Left cardiac atrium (tissue), 4 donors: Measurements from ENCODE around the gene USP10. TPM values are rescaled to one million over a fixed set of nuclear protein-coding genes. Genes with fewer than 3 reads are reported as not detected.

Source experiments
- ATAC-seq, 2 donors: fragments of 200-7000 bp; cut with Tn5 transposase; one replicate each; pipeline ENCODE4 v1.9.1; 2020; ENCODE audit warnings: mild to moderate bottlenecking in 2 of 2, moderate library complexity in 2 of 2
- DNase-seq: peaks from one replicate; pipeline ENCODE4 v3.0.0-alpha.2; 2020
- intact Hi-C, 2 donors: fragments of 100-400 bp; cut with DNase I; formaldehyde crosslinking; loops; one replicate each; pipeline versions ENCODE4 v1.14.1 to v1.15.1; 2022 to 2023
- total RNA-seq, 2 donors: library from RNA; stranded (reverse); fragmentation: NEBNext Ultra II Directional; extraction: Animal tissue kit (Norgen Biotek cat#: 25700); gene quantifications; one replicate each; pipeline ENCODE4 v1.2.1, GENCODE V29; 2021
- donor health status: DM: no; HTN: yes; CAD: no.
- donor health status: DM: no; HTN: yes; CAD: no; lungs with severe emphysema.
- donor health status: DM: yes; HTN: yes; CAD: no.
- donor health status: Dilated cardiomyopathy.

Gene USP10
- total RNA-seq, 2 donors from 2014 or later: 66.7 to 70.7 TPM

DNA sequence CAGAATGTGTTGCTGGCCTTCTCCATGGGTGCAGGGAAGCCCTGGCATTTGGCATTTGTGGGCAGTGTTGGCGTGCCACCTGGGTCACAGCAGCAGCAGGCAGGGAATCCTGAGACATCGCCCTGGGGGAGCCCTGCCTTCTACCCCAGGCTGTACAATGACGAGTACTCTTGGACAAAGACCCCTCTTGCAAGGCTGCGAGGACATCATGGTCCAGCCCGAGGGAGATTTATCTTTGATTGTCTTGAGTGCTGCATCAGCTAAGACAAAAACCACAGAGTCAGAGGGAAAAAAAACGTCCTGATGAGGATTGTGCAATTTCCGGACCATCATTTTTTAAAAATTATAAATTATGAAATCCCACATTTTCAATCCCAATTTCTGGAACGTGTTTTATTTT, 123.7 kb downstream of the USP10 start:
- ATAC-seq (peak in 1 of 2 donors; percentile 12), DNase-seq (no peak)
- intact Hi-C loops: no loop called here

DNA sequence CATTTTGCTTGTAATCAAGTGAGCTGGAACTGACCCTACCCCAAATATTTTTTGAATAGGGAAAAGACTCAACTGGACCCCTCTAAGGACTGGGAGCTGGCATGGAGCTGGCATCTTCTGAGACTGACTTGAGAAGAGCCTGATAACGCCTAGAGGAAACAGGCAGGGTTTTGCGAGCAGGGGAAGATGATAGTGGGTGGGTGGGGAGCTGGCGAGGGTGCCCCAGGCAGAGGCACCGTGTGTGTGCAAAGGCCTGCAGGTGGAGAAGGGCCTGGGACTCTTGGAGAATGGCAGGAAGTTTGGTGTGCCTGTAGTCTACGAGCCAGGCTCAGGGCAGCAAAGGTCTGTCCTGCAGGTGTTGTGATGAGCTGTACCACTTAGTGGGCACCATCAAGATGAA, 124.1 kb downstream of the USP10 start:
- no peak for DNase-seq
- intact Hi-C loops: no loop called here
- ATAC-seq: no peak

DNA sequence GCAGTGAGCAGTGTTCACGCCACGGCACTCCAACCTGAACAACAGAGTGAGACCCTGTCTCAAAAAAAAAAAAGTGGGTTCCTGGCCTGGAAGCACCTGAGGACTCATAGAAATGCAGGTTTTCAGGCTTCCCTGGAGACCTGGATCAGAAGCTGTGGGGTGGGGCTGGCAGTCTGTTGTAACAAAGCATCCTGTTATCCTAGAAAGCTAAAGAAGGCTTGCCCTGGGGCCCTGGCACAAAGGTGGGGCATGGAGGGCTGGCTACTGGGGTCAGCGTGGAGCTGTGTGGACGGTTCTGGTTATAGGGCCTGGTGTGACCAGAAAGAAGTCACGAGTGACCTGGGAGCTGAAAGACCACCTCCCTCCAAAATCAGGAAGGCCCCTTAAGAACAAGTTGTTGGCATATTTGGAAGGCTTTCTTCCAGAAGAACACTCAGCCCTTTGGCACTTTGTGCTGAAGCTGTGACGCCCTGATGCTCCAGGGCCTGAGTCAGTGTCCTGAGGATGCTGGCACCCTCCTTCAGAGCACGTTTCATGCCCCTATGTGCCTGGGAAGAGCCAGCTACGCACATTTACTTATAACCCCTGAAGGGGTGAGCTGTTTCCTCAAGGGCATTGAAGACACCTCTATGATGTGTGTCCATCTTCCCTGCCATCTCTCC, 126.2 kb downstream of the USP10 start:
- no peak for DNase-seq
- peak in 1 of 2 donors; percentile 1 for ATAC-seq

DNA sequence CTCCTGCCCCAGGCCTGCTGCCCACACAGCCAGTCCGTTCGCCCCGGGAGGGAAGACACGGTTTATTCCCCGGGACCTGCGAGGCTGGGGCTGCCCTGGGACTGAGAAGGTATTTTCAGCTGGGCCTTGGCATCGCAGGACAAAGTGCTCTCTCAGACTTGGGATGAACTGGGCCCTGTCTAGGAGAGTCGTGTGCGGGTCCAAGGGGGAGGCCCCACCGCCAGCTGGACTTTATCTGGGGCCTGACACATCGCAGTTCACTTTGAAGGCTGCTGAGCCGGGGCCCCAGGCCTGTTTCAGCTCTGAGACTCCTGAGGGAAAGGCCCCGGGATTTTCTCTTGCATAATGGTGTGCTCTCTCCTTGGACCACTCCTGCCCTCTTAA, 126.8 kb downstream of the USP10 start:
- intact Hi-C loops: no loop called here
- DNase-seq: peak; percentile 69

More for the DNA sequence above, 126.2 kb downstream of the USP10 start:
- intact Hi-C loops: no loop called here

DNA sequence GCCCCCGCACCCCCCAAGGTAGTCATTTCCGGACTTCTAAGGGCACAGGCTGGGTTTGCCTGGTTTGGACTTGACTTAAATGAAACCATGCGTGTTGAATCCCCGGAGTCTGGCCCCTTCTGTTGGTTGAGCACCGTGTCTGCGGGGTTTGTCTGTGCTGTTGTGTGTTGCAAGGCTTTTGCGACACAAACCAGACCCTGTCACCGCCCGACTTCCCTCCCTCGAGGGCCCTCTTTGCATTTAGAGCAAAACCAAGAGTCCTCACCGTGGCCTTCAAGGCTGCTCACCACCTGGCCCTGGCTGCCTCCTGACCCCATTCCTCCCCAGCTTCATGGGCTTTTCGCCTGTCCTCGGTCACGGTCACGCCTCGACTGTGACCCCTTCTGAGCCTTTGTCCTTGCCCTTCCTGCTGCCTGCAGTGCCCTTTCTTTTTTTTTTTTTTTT, 127.4 kb downstream of the USP10 start:
- intact Hi-C loops: no loop called here
- ATAC-seq: no peak
- DNase-seq: no peak

More for the DNA sequence above, 126.8 kb downstream of the USP10 start:
- peak; percentile 16 to 58 for ATAC-seq

DNA sequence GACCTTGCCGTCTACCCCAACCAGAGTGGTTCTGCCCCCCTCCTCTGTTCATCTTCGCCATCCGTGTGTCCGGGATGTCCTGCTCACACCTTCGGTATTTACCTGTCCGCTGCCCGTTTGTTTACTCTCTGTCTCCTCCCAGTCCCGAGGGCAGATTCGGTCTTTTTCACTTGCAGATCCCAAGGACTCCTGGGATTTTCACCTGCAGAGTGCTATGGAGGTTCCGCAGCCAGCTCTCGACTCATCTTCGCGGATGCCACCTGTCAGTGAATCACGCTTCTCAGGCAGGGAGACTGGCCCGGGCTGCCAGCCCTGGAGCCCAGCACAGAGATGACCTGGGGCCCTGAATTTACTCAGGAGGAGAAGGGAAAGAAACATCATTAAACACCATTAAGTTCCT, 128.1 kb downstream of the USP10 start:
- intact Hi-C loops: no loop called here
- ATAC-seq (no peak), DNase-seq (no peak)

DNA sequence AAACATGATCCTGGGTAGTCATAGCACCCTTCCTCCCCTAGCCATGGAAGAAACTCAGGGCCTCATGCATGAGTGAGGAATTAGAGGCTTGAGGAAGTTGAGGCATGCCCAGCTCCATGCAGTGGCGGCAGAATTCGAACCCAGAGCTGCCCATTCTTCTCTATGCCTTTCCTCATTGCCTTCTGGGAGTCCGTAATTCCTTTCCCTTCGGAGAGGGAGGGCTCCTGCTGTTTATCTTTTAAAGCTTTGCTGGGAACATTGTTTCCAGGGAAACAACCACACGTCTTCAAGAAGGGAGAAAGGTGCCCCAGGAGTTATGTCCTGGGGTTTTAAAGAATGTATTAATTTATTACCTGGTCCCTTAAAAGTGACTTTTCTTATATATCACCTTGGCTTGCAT, 128.5 kb downstream of the USP10 start:
- ATAC-seq (no peak), DNase-seq (no peak)
- intact Hi-C loops: no loop called here

Other genes starting within 250 kb of the USP10 start
- gene MEAK7, start 195.3 kb upstream of the USP10 start, total RNA-seq: 1 to 10 TPM; 5.2 to 6.7 TPM
- gene COTL1, start 81.9 kb upstream of the USP10 start, total RNA-seq: 10 to 100 TPM; 37.3 to 43.9 TPM
- 10 to 100 TPM; 35.8 to 47.0 TPM for gene KLHL36, start 51.5 kb upstream of the USP10 start, total RNA-seq
- 10 to 100 TPM; 36.1 to 58.3 TPM for gene CRISPLD2, start 120.0 kb downstream of the USP10 start, total RNA-seq